Measurements from ENCODE around the gene LRRC55.

DNA sequence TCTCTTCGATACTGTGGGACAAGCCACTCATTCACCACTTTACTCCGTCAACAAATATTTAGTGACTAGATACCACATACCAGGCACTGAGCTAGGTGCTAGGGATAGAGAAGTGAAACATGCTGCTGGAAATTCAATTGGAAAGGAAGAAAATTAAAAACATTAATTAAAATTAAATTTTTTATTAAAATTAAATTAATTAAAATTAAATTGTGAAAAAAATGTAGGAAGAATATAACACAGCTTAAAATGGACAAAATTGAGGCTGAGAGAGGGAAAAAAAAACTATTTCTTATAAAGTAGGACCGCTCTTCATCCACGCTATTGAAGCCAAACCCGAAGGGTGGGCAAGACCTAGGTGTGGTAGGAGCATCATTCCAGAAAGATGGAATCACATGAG is 23.6 kb upstream of the LRRC55 start:
- TF ChIP-seq, protein P1, sequence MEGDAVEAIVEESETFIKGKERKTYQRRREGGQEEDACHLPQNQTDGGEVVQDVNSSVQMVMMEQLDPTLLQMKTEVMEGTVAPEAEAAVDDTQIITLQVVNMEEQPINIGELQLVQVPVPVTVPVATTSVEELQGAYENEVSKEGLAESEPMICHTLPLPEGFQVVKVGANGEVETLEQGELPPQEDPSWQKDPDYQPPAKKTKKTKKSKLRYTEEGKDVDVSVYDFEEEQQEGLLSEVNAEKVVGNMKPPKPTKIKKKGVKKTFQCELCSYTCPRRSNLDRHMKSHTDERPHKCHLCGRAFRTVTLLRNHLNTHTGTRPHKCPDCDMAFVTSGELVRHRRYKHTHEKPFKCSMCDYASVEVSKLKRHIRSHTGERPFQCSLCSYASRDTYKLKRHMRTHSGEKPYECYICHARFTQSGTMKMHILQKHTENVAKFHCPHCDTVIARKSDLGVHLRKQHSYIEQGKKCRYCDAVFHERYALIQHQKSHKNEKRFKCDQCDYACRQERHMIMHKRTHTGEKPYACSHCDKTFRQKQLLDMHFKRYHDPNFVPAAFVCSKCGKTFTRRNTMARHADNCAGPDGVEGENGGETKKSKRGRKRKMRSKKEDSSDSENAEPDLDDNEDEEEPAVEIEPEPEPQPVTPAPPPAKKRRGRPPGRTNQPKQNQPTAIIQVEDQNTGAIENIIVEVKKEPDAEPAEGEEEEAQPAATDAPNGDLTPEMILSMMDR (IDR thresholded peaks at IDR 0.05), result no peak
- no peak for TF ChIP-seq POLR2A (IDR thresholded peaks at IDR 0.05)
